Stimulated activated CD8-positive, alpha-beta memory T cell treated with anti-CD3 and anti-CD28 coated beads, Interleukin-15, amount 100 ng/mL, for 4 hours (primary cell): Measurements from ENCODE around the gene AKR1B15.
"Not testable (repeated sequence)": the region's sequence is repeated elsewhere in the genome, so short reads cannot be mapped to it uniquely, and the experiment has no call there.

Experiments
- DNase-seq, 2 donors: peaks; one replicate each; pipeline ENCODE4 v3.0.0-alpha.2; 2020; ENCODE audit warnings: low read depth in 2 of 2

Gene AKR1B15

DNA sequence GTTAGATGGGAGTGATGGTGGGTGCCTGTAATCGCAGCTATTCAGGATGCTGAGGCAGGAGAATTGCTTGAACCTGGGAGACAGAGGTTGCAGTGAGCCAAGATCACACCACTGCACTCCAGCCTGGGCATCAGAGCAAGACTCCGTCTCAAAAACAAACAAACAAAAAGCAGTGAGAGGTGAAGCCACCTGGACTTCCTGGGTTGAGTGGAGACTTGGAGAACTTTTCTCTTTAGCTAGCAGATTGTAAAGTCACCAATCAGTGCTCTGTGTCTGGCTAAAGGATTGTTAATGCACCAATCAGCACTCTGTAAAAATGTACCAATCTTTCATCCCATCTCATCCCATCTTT is 14.5 kb downstream of the AKR1B15 start:
- not testable (repeated sequence) for DNase-seq

DNA sequence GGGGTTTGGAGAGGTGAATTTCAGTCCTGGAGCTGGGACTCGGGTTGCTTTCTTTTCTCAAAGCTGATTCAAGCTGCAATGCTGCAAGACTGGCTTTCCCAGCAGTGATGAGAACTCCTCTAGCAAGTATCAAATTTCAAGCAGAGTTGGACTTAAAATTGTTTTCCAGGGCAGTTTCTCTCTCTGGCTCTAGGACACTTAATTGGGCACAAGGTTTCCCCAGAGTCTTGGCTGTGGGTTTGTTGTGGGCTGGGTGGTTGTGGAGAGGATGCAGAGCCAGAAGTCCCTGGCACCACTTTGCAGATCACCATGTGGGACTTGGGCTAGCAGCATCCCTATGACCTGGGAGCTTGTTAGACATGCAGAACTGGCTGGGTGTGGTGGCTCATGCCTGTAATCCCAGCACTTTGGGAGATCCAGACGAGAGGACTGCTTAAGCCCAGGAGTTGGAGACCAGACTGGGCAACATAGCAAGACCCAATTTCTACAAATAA is 16.8 kb downstream of the AKR1B15 start:
- no peak for DNase-seq

DNA sequence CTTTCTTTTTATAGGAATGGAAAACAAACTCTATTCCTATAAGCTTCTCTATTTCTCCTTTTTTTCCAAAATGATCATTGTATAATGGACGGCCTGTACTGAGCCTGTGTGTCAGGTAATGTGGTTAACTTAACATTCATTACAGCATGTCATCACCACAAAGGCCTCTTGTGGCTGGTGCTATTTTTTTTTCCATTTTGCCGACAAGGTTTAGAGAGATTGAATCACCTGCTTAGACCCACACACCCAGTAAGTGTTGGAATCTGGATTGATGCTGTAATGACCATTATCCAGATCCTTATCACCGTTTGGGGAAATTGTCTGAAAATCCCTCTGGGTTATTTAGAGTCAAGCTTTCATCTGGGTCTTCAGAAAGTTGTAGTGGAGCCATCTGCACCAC is 18.5 kb downstream of the AKR1B15 start:
- DNase-seq, result no peak

DNA sequence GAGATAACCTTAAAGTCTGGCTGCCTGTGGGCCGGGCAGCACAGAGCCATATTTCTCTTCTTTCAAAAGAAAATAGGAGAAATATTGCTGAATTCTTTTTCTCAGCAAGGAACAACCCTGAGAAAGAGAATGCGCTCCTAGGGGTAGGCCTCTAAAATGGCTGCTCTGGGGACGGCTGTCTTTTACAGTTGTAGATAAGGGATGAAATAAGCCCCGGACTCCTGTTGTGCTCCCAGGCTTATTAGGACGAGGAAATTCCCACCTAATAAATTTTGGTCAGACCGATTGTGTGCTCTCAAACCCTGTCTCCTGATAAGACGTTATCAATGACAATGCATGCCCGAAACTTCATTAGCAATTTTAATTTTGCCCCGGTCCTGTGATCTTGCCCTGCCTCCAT is 21.1 kb downstream of the AKR1B15 start:
- DNase-seq, result not testable (repeated sequence)

DNA sequence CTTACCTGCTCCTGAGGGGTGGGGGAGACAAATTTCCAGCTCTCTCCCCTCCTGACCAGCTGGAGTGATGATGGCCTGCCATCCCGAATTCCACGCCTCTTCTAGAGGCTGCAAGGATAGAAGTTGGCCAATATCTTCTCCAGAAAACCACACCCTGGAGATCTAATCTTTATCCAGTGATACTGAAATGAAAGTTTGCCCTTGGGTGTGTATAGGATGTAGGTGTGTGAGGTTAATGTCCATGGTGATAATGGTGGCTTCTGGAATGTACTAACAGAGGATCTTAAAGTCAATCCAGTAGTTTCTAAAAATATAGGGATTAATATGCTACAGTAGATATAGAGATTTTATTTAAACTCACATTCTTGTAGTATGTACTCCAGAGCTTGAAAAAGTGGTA is 22.2 kb downstream of the AKR1B15 start:
- DNase-seq, result no peak

DNA sequence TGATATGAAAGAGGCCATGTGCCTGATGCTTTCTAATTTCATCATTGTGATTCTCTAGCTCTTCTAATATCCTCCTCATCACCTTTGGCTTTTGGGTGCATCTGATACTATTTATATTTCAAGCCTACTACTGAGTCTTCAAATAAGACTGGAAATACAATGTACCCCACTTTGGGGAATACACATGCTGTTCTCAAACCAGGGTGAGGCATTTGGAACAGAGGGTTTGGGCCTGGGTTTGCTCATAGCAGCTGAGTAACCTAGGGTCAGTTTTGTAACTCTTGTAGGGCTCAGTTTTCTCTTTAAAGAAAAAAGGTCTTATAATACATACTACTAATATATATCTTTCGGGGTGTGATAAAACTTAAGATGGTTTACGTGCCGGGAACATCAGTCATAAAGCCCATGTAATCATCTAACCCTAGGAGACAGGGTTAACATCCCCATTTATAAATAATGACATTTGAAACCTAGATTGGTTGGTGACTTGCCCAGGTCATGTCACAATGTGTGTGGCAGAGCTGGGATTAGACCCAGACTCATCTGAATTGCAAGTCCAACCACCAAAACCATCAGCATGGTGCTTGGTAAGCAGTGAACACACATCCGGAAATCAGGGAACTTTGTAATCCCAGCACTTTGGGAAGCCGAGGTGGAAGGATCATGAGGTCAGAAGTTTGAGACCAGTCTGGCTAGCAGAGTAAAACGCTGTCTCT is 23.0 kb downstream of the AKR1B15 start:
- DNase-seq, result no peak

DNA sequence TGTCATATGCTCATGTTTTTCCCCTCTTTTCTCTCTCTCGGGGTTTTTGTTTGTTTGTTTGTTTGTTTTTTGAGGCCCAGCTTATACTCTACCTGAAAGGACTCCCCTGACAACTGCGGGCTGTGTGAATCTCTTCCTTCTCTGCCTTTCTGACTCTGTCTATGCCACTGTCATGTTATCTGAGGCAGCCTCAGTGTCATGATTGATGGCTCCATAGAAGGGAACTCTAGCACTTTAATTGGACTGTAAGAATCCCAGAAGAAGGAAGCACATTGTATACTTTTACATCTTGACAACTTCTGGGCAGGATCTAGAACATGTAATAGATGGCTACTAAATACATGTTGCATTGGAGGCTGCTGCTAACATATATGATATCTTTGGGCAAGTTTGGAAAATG is 25.4 kb downstream of the AKR1B15 start:
- DNase-seq, result no peak

DNA sequence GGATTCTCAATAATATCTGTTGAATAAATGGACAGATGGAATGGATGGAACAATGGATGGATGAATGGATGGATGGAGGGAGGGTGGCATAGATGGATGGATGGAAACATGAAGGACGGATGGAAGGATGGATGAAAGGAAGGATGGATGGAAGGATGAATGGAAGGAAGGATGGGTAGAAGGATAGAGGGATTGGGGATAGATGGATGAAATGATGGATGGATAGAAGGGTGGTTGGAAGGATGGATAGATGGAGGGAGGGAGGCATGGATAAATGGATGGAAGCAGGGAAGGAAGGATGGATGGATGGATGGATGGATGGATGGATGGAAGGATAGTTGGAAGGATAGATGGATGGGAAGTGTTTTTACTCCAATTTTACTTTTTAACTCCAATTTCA is 35.4 kb downstream of the AKR1B15 start:
- no peak for DNase-seq

DNA sequence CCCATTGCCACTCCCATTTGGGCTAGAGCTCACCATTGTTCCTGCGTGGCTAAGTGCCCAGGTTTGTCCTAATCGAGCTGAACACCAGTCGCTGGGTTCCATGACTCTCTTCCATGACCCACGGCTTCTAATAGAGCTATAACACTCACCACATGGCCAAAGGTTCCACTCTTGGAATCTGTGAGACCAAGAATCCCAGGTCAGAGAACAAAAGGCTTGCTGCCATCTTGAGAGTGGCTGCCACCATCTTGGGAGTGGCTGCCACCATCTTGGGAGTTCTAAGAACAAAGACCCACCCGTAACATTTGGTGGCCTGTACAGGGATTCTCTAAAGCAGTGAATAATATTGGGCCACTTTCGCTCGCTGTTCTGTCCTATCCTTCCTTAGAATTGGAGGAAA is 37.0 kb downstream of the AKR1B15 start:
- no peak for DNase-seq

DNA sequence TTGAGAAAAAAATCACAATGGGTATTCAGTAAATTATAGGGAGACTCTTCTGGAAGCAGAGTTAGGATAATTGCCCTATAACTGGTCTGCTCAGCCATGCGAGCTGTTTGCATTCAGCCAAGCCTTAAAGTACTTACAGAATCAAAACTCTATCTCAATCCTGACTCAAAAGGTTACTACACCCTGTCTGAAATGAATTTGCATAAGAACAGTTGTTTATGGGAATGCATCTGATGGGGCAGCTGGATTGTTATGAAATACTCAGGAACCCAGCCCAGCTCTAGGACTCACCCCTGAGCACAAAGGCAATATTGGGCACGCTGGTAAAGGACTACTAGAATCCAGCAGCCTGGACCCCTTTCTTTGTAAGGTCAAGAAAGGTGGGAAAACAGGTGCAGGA is 38.8 kb downstream of the AKR1B15 start:
- no peak for DNase-seq

DNA sequence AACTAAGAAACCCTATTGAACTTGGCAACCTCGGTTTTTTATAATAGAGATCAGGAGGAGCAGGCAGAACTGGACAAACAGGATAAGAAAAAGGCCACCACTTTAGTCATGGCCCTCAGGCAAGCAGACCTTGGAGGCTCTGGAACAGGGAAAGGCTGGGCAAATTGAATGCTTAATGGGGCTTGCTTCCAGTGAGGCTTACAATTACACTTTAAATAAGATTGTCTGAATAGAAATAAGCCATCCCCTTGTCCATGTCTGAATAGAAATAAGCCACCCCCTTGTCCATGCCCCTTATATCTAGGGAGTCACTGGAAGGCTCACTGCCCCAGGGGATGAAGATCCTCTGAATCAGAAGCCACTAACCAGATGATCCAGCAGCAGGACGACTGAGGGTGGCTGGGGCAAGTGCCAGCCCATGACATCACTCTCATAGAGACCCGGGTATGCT is 40.6 kb downstream of the AKR1B15 start:
- no peak for DNase-seq

DNA sequence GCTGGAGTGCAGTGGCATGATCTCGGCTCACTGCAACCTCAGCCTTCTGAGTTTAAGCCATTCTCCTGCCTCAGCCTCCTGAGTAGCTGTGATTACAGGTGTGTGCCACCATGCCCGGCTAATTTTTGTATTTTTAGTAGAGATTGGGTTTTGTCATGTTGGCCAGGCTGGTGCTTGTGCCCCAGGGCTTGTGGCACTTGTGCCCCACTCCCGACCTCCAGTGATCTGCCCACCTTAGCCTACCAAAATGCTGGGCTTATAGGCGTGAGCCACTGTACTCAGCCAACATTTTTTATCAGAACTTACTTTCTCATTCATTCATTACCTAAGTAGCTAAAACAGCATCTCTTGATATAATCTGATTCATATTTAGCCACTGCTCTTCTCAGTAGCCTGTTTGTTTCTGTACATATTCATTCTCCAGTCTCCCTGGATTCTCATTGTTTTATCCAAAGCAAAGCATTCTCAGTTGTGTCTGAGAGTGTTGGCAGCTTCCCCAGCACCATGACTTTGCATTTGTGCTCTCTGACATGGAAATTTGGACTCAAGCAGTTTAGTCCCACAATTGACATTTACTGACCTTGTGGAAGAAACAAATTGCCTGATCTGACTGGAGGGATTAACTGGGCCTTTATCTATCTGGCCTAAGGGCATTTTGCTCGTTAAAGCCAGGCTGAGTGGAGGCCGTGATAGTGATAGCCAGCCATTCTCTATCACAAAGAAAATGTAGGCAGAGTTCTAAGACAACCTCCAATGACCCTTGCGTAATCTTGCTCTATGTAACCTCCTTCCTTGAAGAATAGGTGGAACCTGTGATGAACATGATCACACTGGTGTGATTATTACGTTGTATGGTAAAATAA is 44.9 kb downstream of the AKR1B15 start:
- no peak for DNase-seq

DNA sequence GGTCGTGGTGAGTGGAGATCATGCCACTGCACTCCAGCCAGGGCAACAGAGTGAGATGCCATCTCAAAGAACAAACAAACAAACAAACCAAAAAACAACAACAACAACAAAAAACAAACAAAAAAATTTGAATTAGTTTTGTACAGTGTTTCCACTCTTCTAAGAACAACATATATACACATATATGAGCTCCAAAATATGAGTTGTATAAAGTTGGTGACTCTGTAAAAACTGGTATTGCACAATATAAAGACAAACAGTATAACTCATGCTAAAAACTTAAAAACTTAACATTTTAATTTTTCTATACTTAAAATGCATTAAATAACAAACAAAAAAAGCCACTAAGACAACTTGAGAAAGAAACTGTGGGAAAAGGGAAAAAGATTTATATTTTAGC is 46.0 kb downstream of the AKR1B15 start:
- no peak for DNase-seq

DNA sequence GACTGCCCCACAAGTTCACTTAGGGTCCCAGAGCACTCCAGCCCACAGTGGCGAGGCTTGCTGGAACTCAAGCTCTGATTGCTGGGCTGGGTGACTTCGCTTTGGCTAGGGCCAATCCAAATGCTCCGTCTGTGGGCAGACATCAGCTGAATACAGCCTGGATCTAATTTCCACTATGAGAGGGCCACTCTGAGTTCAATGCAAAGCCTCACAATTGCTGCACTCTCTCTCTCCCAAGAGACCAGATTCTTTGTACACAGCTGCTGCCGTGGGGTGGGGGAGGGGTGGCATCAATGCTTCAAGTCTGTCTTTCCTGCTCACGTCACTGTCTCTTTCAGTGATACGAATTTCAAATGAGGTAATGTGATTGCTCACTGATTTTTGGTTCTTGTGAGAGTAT is 50.5 kb downstream of the AKR1B15 start:
- no peak for DNase-seq

DNA sequence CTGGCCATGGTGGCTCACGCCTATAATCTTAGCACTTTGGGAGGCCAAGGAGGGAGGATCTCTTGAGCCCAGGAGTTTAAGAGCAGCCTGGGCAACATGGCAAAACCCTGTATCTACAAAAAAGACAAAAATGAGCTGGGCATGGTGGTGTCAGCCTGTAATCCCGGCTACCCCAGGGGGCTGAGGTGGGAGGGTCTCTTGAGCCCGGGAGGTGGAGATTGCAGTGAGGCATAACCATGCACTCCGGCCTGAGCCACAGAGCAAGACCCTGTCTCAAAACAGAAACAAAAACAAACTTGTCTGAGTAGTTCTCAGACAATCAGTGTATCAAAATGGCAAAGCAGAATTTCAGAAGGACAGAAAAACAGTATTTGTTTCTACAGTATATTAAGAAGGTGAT is 52.5 kb downstream of the AKR1B15 start:
- DNase-seq, result no peak

DNA sequence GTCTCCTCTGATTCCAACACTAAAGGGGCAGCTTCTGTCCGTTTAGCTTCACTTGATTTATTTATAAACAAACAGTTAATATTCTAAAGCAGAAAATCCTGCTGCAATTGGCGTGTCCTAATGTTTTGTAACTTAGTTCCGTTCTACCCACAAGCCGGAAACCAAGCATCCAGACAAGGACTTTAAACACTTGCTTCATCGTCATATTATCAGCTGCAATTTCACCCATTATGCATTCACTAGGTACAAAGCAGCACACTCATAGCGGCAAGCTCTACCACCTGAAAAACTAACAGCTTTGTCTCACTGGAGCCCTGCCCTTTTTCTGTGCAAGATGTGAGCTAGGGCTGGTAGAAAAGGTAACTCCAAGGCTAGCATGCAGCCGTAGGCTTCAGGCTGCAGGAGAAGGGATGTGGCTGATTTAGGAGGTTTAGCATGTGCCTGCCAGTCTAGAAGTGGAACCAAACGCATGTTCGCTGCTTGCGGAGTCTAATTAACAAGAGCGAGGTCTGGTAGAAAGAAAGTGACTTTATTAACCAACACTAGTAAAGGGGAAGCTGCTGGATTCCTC is 54.1 kb downstream of the AKR1B15 start:
- DNase-seq, result no peak

DNA sequence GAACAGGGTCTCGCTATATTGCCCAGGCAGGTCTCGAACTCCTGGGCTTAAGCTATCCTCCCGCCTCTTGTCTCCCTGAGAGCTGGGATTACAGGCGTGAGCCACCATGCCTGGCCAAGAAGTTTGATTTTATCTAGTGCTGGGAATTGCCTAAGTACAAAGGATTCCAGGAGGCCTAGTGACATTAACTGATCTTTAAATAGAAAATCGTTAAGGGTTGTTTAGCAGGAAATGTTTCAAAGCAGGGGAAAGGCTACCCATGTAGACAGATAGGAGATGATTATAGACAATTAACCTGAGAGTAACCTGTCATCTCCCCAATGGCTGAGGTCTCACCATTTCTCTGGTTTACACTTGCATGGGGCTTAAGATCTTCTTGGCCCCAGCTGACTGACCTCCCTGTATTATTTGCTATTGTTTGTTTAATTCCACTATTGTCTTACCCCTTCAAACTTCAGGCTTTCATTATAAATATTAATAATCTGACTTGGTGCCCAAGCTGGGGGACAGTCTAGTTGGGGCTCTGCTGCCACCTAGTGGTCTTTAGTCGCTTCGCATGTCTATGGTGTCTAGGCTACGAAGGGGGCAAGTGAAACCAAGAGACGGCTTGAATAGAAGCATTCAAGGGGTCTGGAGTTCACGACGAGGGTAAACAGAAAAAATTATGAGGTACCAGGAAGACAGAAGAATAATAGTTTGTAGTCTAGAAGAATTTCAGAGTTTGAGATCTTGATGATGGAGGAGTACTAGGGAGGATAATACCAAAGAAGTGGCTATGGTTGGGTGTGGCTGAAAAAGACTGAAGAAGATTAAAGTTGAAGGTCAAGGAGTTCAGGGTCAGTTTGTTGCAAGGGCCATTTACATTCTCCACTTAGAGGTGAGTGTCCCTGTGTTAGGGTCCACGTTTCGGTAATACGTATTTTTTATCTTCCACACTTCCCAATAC is 57.3 kb downstream of the AKR1B15 start:
- peak; percentile 6 to 32 for DNase-seq

DNA sequence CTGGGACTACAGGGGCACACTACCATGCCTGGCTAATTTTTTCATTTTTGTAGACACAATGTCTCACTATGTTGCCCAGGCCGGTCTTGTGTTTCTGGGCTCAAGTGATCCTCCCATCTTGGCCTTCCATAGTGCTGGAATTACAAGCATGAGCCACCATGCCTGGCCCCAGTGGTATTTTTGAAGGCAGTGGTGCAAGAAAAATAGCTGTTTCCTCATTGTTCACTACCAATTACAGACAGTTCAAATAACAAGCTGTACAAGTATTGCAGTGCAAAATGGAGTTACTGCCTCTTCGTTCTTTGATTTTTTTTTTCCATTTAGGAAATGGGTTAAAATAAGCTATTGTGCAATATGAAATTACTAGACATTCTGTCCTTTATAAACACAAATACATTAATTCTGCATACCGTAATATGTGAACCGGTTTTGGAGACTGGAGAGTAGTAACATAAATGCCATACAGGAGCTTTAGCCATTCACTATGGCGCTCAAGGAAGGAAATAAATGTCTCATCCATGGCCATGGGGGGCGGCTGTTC is 62.8 kb downstream of the AKR1B15 start:
- DNase-seq, result no peak

DNA sequence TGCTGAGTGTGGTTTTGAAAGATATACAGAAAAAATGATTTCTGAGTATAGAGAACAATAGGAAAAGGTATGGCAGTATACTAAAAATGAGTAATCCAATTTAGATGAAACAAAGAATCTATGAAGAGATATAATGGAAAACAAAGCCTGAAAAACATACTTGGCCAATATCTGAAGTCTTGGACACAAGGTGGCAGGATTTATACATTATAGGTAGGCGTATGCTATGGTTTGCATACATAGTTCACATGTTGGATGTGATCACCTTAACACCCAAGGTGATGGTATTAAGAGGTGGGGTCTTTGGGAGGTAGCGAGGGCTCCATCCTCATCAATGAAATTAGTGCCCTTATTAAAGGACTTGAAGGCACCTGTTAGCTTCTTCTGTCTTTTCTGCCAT is 63.3 kb downstream of the AKR1B15 start:
- DNase-seq, result no peak

DNA sequence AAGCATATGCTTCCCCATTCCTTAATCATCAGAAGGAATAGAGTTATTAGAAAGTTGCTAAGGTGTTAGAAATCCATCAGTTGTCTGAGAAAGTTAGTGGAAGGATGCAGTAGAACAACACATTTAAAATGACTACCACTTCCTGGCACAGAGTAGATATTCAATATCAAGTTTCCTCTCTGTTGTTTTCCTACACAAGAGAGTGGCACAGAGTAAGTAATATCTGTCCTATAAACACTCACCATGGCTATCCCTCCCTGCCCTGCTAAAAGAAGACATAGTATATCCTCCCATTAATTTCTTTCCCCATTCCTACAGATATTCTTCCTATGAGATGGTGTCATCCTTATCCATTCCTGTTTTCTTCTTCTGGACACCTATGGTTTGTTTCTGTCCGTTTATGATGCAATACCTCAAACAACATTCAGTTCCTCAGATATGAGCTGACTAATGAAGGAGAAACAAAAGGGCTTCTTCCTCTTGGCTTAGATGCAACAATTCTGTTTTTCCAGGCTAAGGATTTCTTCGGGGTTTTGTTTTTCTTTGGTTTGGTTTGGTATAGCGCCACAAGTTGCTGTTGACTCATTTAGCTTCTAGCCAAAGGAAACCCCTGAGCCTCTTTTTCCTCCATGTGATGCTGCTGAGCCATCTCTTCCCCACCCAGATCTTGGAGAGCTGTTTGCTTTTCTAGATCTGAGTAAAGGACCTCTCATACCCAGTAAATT is 64.9 kb downstream of the AKR1B15 start:
- DNase-seq, result no peak

DNA sequence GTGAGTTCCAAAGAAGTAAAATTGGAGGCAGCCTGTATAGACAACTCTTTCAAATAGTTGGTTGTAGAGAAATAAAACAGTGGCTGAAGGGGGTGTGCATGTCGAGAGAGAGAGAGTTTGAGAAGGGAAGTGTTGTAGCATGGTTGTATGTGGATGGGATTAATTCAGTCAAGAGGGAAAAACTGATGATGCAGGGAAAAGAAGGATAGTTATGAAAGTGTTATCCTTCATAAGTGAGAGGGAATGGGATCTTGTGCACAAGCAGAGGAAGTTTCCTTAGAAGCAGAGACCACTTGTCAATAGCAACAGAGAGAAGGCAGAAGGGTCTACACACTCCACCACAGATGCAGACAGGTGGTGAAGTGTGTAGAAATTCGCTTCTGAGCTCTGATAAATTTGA is 67.7 kb downstream of the AKR1B15 start:
- no peak for DNase-seq
